NCI-H82 treated with DMSO at 0.1 percent for 48 hours (cell line): ENCODE data around the gene CCDC178.
"Not testable (repeated sequence)": the region's sequence is repeated elsewhere in the genome, so short reads cannot be mapped to it uniquely, and the experiment has no call there.

Experiments used
- DNase-seq: peaks from one replicate; lab custom pipeline; 2025; ENCODE audit not compliant: unreplicated experiment; lab: John Stamatoyannopoulos, UW

The CCDC178 gene

GRCh38 chr18:33239298-33239697, 201.2 kb downstream of the CCDC178 start:
- no peak for DNase-seq

- no peak for DNase-seq
Observed at GRCh38 chr18:33232318-33232626, 208.2 kb downstream of the CCDC178 start.

- DNase-seq, result peak; percentile 73
Observed at GRCh38 chr18:33231474-33232317, 208.8 kb downstream of the CCDC178 start.

GRCh38 chr18:33212363-33212762, 228.2 kb downstream of the CCDC178 start:
- no peak for DNase-seq

GRCh38 chr18:33210575-33211189, 229.8 kb downstream of the CCDC178 start:
- DNase-seq, result peak; percentile 61

- no peak for DNase-seq
Observed at GRCh38 chr18:33205777-33206176, 234.7 kb downstream of the CCDC178 start.

- no peak for DNase-seq
Observed at GRCh38 chr18:33201509-33201926, 239.0 kb downstream of the CCDC178 start.

GRCh38 chr18:33195795-33196194, 244.7 kb downstream of the CCDC178 start:
- DNase-seq, result no peak

- no peak for DNase-seq
Observed at GRCh38 chr18:33194793-33195192, 245.7 kb downstream of the CCDC178 start.

- no peak for DNase-seq
Observed at GRCh38 chr18:33184958-33185357, 255.6 kb downstream of the CCDC178 start.

- DNase-seq, result no peak
Observed at GRCh38 chr18:33184175-33184574, 256.3 kb downstream of the CCDC178 start.

- DNase-seq, result no peak
Observed at GRCh38 chr18:33183136-33183535, 257.4 kb downstream of the CCDC178 start.

GRCh38 chr18:33181016-33181415, 259.5 kb downstream of the CCDC178 start:
- no peak for DNase-seq

- DNase-seq, result no peak
Observed at GRCh38 chr18:33169218-33169617, 271.3 kb downstream of the CCDC178 start.

GRCh38 chr18:33164121-33164520, 276.4 kb downstream of the CCDC178 start:
- DNase-seq, result not testable (repeated sequence)

- DNase-seq, result no peak
Observed at GRCh38 chr18:33161131-33161530, 279.4 kb downstream of the CCDC178 start.

GRCh38 chr18:33159151-33159550, 281.4 kb downstream of the CCDC178 start:
- DNase-seq, result no peak

- no peak for DNase-seq
Observed at GRCh38 chr18:33157893-33158292, 282.6 kb downstream of the CCDC178 start.

- no peak for DNase-seq
Observed at GRCh38 chr18:33156906-33157470, 283.5 kb downstream of the CCDC178 start.

- DNase-seq, result no peak
Observed at GRCh38 chr18:33154049-33154448, 286.5 kb downstream of the CCDC178 start.

- no peak for DNase-seq
Observed at GRCh38 chr18:33152376-33152775, 288.1 kb downstream of the CCDC178 start.

- DNase-seq, result not testable (repeated sequence)
Observed at GRCh38 chr18:33147811-33148210, 292.7 kb downstream of the CCDC178 start.
